Stimulated activated naive CD4-positive, alpha-beta T cell treated with Interleukin-2 at 50 U/mL for 16 hours (primary cell): ENCODE results near the gene DNAJC9.

ENCODE experiments used
- DNase-seq: peaks from one replicate; lab custom pipeline; 2025; lab: John Stamatoyannopoulos, UW

DNAJC9 gene

DNA sequence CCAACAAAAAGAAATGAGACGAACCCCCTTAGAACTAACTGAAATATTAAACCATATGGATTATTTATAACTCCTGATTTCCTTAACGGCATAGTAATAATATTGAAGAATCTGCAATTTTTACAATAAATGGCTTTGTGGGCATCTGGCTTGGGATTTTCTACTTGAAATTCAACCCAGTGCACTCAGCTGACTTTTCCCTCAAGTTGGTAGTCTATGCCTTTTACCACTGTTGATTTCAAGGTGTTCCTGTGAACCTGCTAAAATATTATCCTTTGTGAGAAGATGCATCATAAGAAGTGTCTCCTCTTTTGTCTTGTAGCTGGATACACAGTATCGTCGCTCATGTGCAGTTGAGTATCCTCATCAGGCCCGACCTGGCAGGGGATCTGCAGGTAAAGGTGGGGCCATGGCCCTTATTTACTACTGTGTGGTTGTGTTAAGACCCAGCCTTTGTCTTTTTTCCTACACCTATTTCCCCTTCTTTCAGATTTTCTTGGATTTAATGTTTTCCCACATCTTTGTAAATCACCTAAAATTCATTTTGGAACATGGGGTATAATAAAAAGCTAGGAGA, 8.0 kb downstream of the DNAJC9 start:
- no peak for DNase-seq

- DNase-seq, result no peak
Observed at GRCh38 chr10:73234695-73235094, 12.4 kb downstream of the DNAJC9 start.

DNA sequence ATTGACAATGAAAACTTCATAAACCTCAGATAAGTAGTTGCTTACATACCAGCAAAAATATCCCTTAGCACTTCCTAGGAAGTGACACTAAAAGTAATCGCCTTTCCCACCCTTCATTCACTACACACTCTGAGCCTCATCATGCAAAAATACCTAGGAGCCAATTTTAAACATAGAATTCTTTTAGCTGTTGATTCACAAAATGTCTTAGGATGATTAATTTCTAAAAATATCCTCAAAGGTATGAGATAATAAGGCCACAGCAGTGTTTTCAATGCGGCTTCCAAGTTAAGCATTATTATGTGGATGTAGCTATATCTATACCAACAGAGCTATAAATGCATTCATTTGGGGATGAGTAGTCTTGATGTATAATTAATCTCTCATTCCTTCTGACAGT, 13.2 kb downstream of the DNAJC9 start:
- no peak for DNase-seq

GRCh38 chr10:73232887-73233286, 14.2 kb downstream of the DNAJC9 start:
- DNase-seq, result no peak

- DNase-seq, result no peak
Observed at GRCh38 chr10:73229567-73229966, 17.5 kb downstream of the DNAJC9 start.

- DNase-seq, result no peak
Observed at GRCh38 chr10:73228247-73228646, 18.8 kb downstream of the DNAJC9 start.

GRCh38 chr10:73226663-73227062, 20.4 kb downstream of the DNAJC9 start:
- no peak for DNase-seq

DNA sequence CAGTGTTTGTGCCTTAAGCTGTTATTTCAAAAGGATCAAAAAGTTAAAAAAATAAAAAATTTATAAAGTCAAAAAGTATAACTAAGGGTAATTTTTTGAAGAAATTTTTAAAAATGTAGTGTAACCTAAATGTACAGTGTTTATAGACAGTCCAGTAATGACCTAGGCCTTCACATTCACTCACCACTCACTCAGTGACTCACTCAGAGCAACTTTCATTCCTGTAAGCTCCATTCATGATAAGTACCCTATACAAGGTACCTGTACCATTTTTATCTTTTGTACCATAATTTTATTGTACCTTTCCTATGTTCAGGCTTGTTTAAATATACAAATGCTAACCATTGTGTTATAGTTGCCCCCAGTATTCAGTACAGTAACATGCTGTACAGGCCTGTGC, 21.5 kb downstream of the DNAJC9 start:
- DNase-seq, result no peak

GRCh38 chr10:73220989-73221388, 26.1 kb downstream of the DNAJC9 start:
- no peak for DNase-seq

DNA sequence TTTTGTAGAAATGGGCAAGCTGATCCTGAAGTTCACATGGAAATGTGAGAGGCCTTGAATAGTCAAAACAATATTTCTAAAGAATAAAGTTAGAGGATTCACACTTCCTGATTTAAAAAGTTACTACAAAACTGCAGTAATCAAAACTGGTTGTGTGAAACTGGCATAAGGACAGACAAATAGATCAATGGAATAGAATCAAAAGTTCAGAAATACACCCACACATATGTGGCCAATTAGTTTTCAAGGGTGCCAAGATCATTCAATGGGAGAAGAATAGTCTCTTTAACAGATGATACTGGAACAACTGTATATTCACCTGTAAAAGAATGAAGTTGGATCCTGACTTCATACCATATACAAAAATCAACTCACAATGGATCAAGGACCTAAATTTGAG, 27.7 kb downstream of the DNAJC9 start:
- DNase-seq, result no peak

DNA sequence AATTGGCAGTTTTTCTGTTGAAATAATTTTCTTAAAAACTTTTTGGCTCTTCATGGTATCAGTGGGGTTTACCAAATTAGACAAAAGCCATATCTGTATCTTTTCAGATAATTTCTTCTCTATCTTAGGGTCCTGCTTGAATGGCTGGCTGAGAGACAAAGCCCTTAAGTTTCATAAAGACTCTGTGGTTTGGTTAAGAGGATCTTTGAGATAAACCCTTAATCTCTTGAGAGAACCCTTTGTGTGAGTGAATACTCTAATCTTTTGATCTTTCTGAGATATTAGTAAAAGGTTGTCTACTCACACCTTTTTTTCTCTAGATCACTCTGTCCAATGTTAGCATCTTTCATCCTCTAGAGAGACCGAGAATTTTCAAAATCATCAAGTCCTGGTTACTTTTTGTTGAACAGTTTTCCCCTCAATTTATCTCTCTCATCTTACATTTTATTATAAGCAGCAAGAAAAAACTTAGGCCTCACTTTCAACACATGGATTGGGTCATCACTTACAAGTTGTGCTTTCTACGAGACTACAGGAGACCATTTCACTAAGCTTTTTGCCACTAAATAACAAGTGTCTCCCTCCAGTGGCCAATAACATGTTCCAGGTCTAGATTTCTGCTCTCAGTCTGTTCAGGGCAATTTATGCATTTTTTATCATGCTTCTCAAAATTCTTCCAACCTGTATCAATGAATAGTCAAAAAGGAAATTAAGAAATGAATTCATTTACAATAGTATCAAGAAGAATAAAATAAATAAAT, 28.4 kb downstream of the DNAJC9 start:
- DNase-seq, result no peak

DNA sequence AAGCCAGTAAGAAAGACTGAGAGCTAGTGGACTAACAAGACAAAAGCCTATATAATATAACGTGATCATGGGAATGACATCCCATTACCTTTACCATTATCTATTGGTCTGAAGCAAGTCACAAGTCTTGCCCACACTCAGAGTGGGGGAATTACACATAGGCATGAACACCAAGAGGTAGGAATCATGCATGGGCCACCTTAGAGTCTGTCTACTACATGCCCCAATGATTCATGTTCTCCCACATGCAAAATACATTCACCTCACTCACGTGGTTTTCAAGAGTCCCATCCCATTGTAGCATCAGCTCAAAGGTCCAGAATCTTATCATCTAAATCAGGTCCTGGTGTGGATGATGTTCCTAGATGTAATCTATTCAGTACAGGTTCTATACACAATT, 29.4 kb downstream of the DNAJC9 start:
- DNase-seq, result no peak

- no peak for DNase-seq
Observed at GRCh38 chr10:73215749-73216148, 31.3 kb downstream of the DNAJC9 start.

DNA sequence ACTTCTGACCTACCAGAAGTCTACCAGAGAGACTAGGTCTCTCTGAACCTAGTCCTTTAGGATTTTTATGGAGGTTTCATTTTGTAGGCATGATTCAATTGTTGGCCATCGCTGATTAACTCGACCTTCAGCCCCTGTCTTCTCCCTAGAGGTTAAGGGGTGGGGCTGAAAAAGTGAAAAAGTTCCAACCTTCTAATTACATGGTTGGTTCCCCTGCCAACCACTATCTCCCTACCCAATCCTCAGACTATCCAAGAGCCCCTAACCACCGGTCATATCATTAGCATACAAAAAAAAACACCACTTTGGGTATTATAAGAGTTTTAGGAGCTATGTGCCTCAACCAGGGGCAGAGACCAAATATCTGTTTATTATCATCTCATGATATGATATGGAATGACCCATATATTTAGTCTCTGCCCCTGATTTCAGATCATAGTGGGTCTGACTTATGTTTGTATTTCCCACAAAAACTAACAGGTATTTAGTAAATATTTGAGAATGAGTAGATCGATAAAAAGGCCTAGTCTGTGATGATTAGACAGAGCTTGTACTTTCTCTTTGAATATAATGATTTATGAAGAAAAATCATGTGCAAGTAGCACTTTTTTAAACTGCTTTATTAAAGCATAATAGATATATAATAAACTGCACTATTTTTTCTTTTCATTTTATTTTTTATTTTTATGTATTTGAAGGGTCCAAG, 35.8 kb downstream of the DNAJC9 start:
- DNase-seq, result no peak

DNA sequence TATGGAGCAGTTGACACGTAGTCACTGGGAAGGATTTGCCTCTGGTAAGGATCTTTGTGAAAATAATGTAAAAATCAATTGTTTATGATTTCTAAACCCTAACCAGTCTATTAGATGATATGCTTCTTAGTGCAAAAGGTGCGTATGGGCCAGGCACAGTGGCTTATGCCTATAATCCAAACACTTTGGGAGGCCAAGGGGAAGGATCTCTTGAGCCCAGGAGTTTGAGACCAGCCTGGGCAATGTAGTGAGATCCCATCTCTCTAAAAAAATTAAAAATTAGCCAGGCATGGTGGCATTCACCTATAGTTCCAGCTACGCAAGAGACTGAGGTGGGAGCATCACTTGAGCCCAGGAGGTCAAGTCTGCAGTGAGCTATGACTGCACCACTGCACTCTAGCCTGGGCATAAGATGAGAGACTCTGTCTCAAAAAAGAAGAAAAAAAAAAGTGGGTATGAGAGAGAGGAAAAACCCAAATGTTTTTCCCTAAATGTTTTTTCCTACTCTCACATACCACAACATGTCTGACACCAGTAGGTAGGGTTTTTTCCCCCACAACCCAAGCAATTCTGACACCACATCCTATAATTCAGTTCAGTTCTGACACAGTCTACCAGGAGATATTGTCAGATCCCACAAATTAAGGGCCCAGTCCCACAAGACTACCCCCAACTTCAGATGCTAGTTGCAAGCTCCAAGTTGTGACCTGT, 36.5 kb downstream of the DNAJC9 start:
- no peak for DNase-seq

DNA sequence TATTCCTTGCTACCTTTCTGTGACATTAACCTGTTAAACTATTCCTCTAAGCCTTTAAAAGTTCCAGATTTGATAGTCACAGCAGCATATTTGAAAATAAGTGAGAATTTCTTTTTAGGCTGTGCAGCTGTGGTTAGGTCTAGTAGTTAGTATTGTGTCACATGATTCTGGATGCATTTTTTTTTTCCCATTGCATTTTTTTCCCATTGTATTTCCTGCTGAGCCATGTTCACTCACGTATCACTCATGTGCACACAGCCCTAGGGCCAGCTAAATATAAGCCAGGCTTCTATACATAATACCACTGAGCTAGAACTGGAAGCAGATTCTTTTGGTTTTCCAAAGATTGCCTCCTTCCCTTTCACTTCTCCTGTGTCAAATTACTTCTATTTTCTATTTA, 37.4 kb downstream of the DNAJC9 start:
- no peak for DNase-seq

GRCh38 chr10:73207883-73208282, 39.2 kb downstream of the DNAJC9 start:
- DNase-seq, result no peak

DNA sequence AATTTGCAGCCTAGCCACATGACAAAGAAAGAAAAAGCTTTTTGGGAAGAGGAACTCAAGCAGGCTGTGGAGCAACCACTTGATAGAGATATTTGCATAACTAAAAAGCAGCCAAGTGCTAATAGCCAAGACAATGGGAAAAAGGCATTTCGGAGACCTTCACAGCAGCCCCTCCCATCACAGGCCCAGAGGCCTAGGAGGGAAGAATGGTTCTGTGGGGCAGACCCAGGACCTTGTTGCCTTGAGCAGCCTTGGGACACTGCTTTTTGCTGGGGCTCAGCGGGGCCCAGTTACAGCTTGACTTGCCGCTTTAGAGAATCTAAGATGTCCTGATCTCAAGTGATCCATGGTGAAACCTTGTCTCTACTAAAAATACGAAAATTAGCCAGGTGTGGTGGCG, 40.7 kb downstream of the DNAJC9 start:
- DNase-seq, result no peak

DNA sequence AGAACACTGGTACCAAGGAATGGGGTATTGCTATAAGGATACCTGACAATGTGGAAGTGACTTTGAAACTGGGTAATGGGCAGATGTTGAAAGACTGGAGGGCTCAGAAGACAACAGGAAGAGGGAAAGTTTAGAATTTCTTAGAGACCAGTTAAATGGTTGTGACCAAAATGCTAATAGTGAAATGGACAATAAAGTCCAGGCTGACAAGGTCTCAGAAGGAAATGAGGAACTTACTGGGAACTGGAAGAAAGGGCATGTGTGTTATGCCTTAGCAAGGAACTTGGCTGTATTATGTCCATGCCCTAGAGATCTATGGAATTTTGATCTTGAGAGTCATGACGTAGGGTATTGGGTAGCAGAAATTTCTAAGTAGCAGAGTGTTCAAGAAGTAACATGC, 41.2 kb downstream of the DNAJC9 start:
- no peak for DNase-seq

DNA sequence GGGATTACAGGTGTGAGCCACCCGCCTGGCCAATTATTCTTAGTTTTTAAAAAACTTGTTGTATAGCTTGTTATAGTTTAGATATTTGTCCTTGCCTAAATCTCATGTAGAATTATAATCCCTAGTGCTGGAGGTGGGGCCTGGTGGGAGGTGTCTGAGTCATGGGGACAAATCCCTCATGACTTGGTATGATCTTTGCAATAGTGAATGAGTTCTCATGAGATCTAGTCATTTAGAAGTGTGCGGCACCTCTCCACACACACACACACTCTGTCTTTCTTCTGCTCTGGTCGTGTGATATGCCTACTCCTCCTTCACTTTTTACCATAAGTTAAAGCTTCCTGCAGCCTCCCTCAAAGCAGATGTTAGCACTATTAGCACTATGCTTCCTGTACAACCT, 42.0 kb downstream of the DNAJC9 start:
- no peak for DNase-seq
